GM23338 (cell line): Measurements from ENCODE around the gene CNPY4. TPM values are rescaled to one million over a fixed set of nuclear protein-coding genes. Genes with fewer than 3 reads are reported as not detected.

Experiments used
- ATAC-seq: fragments of 200-7000 bp; cut with Tn5 transposase; 3 replicates; pipeline ENCODE4 v1.9.1; 2020
- DNase-seq: peaks from one replicate; pipeline ENCODE4 v3.0.0-alpha.2; 2015; ENCODE audit warnings: low spot score
- H2AFZ ChIP-seq: fragments of 200-600 bp; sonication (generic); 2 replicates; pipeline ENCODE4 v1.8.0; 2016; ENCODE audit warnings: antibody characterized with exemption, mild to moderate bottlenecking, moderate library complexity
- H3F3A ChIP-seq: fragments of 200-600 bp; sonication (generic); replicated peaks from 2 replicates; pipeline ENCODE4 v1.8.0; 2017; ENCODE audit warnings: antibody characterized with exemption, mixed run types, low read depth
- H3K27ac ChIP-seq: fragments of 200-600 bp; sonication (generic); 2 replicates; pipeline ENCODE4 v1.6.1; 2016; ENCODE audit warnings: low read depth
- H3K27me3 ChIP-seq: fragments of 200-600 bp; sonication (generic); 2 replicates; pipeline ENCODE4 v1.8.0; 2016; ENCODE audit warnings: mild to moderate bottlenecking, mixed run types, moderate library complexity; ENCODE audit not compliant: insufficient read depth
- H3K36me3 ChIP-seq: fragments of 200-600 bp; sonication (generic); 2 replicates; pipeline ENCODE4 v1.8.0; 2016; ENCODE audit warnings: mild to moderate bottlenecking; ENCODE audit not compliant: insufficient read depth
- H3K4me1 ChIP-seq: fragments of 200-600 bp; sonication (generic); 2 replicates; pipeline ENCODE4 v1.8.0; 2016; ENCODE audit warnings: mild to moderate bottlenecking, moderate library complexity; ENCODE audit not compliant: insufficient read depth
- H3K4me2 ChIP-seq: fragments of 200-600 bp; sonication (generic); 2 replicates; pipeline ENCODE4 v1.7.1; 2017; ENCODE audit warnings: mixed run types
- H3K4me3 ChIP-seq: fragments of 200-600 bp; sonication (generic); 2 replicates; pipeline ENCODE4 v1.6.1; 2016; ENCODE audit warnings: mixed run types
- H3K79me2 ChIP-seq: fragments of 200-600 bp; sonication (generic); replicated peaks from 2 replicates; pipeline ENCODE4 v1.8.0; 2017; ENCODE audit warnings: mild to moderate bottlenecking; ENCODE audit not compliant: insufficient read depth
- H3K9me2 ChIP-seq: fragments of 200-600 bp; sonication (generic); 2 replicates; pipeline ENCODE4 v1.8.0; 2017; ENCODE audit not compliant: insufficient read depth
- H4K20me1 ChIP-seq: fragments of 200-600 bp; sonication (generic); replicated peaks from 2 replicates; pipeline ENCODE4 v1.8.0; 2017; ENCODE audit warnings: mild to moderate bottlenecking; ENCODE audit not compliant: insufficient read depth
- H3K27ac Mint-ChIP-seq: 2 replicates; pipeline ENCODE4 v1.8.0; 2020; ENCODE audit warnings: inconsistent platforms, mild to moderate bottlenecking, moderate library complexity, mixed read lengths
- H3K27me3 Mint-ChIP-seq: 3 replicates; pipeline ENCODE4 v1.8.0; 2022; ENCODE audit warnings: low read depth, mild to moderate bottlenecking, moderate library complexity, mixed read lengths, inconsistent platforms; ENCODE audit not compliant: insufficient read depth, poor library complexity
- H3K36me3 Mint-ChIP-seq: 3 replicates; pipeline ENCODE4 v1.8.0; 2021; ENCODE audit warnings: low read depth, mild to moderate bottlenecking, inconsistent platforms, moderate library complexity, mixed read lengths
- H3K4me1 Mint-ChIP-seq: 3 replicates; pipeline ENCODE4 v1.8.0; 2020; ENCODE audit warnings: mild to moderate bottlenecking, inconsistent platforms, mixed read lengths
- H3K4me3 Mint-ChIP-seq: 3 replicates; pipeline ENCODE4 v1.8.0; 2021; ENCODE audit warnings: moderate library complexity, mild to moderate bottlenecking, inconsistent platforms, mixed read lengths
- H3K9me3 Mint-ChIP-seq: 3 replicates; pipeline ENCODE4 v1.8.0; 2020; ENCODE audit warnings: moderate library complexity, mild to moderate bottlenecking, inconsistent platforms, mixed read lengths
- NANOG ChIP-seq: IDR thresholded peaks from 2 replicates; pipeline ENCODE4 v1.6.1; 2016; ENCODE audit warnings: antibody characterized with exemption, borderline replicate concordance
- POLR2AphosphoS5 ChIP-seq: IDR thresholded peaks from 2 replicates; pipeline ENCODE4 v1.6.1; 2016; ENCODE audit warnings: antibody characterized with exemption, low read depth
- ZNF114 ChIP-seq: fragments of 250-450 bp; sonication (Bioruptor Pico); IDR thresholded peaks from 2 replicates; pipeline ENCODE4 v1.5.0; 2020; ENCODE audit warnings: mild to moderate bottlenecking, moderate library complexity
- polyA plus RNA-seq: library from polyadenylated mRNA; unstranded; fragments of >200 nt; fragmentation: Nextera tagmentation; extraction: Ambion mirVana; gene quantifications from 2 replicates; pipeline ENCODE4 v1.2.1, GENCODE V29; 2016
- total RNA-seq: library from RNA; depleted of rRNA; stranded (reverse); fragments of >200 nt; shearing (Covaris generic); gene quantifications from 2 replicates; pipeline ENCODE4 v1.2.3, GENCODE V29; 2014
- TF ChIP-seq, protein P1 (sequence below): fragments of 250-450 bp; sonication (Bioruptor Pico); IDR thresholded peaks from 2 replicates; pipeline ENCODE4 v1.5.0; 2020; ENCODE audit warnings: mild to moderate bottlenecking, moderate library complexity
- TF ChIP-seq, protein P2 (sequence below): IDR thresholded peaks from 2 replicates; pipeline ENCODE4 v1.6.1; 2016; ENCODE audit warnings: antibody characterized with exemption
- TF ChIP-seq, protein P3 (sequence below): IDR thresholded peaks from one replicate; pipeline ENCODE4 v1.6.1; 2018; ENCODE audit warnings: antibody characterized with exemption; ENCODE audit not compliant: unreplicated experiment

The CNPY4 gene
- total and polyA plus RNA-seq, 2 experiments from 2014 or later = 10.7 to 12.0 TPM

DNA sequence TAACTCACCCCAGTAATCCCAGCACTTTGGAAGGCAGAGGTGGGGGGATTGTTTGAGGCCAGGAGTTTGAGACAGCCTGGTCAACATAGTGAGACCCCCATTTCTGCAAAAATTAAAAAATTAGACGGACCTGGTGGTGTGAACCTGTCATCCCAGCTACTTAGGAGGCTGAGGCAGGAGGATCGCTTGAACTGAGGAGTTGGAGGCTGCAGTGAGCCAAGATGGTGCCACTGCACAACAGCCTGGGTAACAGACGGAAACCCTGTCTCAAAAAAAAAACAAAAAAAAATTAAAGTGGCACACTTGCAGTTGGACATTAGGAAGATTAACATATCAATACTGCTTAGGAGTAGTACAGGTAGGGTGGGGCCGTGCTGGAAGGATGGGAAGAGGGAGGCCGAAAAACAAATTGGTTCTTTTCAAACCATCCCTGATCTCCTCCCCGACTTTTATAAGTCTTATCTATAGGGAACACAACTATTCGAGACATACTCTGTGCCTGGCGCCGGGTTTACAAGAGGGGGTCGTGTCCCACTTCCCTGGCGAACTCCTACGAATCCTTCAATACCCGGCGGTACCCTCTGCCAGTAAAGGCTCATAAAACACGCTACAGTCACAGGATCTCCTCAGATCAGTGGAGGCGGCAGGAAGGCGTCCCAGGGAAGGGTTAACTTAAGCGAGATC, 904 bp upstream of the CNPY4 start (continued):
- TF ChIP-seq, protein P1, sequence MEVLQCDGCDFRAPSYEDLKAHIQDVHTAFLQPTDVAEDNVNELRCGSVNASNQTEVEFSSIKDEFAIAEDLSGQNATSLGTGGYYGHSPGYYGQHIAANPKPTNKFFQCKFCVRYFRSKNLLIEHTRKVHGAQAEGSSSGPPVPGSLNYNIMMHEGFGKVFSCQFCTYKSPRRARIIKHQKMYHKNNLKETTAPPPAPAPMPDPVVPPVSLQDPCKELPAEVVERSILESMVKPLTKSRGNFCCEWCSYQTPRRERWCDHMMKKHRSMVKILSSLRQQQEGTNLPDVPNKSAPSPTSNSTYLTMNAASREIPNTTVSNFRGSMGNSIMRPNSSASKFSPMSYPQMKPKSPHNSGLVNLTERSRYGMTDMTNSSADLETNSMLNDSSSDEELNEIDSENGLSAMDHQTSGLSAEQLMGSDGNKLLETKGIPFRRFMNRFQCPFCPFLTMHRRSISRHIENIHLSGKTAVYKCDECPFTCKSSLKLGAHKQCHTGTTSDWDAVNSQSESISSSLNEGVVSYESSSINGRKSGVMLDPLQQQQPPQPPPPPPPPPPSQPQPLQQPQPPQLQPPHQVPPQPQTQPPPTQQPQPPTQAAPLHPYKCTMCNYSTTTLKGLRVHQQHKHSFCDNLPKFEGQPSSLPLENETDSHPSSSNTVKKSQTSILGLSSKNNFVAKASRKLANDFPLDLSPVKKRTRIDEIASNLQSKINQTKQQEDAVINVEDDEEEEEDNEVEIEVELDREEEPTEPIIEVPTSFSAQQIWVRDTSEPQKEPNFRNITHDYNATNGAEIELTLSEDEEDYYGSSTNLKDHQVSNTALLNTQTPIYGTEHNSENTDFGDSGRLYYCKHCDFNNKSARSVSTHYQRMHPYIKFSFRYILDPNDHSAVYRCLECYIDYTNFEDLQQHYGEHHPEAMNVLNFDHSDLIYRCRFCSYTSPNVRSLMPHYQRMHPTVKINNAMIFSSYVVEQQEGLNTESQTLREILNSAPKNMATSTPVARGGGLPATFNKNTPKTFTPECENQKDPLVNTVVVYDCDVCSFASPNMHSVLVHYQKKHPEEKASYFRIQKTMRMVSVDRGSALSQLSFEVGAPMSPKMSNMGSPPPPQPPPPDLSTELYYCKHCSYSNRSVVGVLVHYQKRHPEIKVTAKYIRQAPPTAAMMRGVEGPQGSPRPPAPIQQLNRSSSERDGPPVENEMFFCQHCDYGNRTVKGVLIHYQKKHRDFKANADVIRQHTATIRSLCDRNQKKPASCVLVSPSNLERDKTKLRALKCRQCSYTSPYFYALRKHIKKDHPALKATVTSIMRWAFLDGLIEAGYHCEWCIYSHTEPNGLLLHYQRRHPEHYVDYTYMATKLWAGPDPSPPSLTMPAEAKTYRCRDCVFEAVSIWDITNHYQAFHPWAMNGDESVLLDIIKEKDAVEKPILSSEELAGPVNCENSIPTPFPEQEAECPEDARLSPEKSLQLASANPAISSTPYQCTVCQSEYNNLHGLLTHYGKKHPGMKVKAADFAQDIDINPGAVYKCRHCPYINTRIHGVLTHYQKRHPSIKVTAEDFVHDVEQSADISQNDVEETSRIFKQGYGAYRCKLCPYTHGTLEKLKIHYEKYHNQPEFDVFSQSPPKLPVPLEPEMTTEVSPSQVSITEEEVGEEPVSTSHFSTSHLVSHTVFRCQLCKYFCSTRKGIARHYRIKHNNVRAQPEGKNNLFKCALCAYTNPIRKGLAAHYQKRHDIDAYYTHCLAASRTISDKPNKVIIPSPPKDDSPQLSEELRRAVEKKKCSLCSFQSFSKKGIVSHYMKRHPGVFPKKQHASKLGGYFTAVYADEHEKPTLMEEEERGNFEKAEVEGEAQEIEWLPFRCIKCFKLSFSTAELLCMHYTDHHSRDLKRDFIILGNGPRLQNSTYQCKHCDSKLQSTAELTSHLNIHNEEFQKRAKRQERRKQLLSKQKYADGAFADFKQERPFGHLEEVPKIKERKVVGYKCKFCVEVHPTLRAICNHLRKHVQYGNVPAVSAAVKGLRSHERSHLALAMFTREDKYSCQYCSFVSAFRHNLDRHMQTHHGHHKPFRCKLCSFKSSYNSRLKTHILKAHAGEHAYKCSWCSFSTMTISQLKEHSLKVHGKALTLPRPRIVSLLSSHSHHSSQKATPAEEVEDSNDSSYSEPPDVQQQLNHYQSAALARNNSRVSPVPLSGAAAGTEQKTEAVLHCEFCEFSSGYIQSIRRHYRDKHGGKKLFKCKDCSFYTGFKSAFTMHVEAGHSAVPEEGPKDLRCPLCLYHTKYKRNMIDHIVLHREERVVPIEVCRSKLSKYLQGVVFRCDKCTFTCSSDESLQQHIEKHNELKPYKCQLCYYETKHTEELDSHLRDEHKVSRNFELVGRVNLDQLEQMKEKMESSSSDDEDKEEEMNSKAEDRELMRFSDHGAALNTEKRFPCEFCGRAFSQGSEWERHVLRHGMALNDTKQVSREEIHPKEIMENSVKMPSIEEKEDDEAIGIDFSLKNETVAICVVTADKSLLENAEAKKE (CRISPR knock-in tag) = no peak

DNA sequence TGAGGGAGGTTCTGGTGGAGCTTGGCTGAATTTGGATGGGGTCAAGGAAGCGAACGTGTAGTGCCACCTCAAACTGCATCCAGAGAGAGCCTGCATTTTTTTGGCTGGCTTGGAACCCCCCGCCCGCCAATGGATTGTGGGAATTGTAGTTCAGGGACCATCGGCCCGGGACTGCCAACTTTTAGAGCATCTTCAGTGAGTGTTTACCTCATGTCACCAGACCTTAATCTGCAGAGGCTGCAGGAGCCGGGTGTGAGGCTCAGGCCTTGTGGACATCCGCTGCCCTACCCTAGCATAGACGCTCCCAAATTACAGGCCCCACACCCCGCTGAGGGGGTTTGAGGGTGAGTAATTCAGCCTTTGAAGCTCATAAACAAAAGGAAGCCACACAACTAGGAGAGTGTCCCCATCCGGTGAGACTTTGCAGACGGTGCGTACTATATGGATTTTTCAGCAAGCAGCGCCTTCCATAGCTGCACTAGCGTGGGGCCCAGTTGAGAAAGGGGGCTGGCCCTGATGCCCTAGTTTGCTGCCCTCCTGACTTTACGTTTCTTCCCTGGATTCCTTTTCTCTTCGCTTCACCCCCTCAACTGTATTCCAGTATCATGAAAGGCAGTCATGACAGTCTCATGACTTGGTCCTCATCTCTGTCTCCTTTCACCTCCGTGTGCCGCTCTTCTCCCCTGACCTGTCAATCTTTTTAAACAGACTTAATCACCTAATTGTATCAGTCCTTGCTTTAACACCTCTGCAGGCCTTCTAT, 717 bp downstream of the CNPY4 start:
- peak overlapping the region; percentile 88 for H3K4me3 ChIP-seq
- Mint-ChIP-seq H3K27me3 (peaks cover 14% of the 10 kb centered on the region), H3K4me3 (peak overlapping the region; percentile 94), H3K36me3 (peaks cover 23% of the 10 kb centered on the region; the same call in 2 of the 3 replicates), H3K9me3 (no peaks in the 10 kb centered on the region; the same call in 2 of the 3 replicates), H3K4me1 (peaks cover 8% of the 10 kb centered on the region; the same call in 2 of the 3 replicates), H3K27ac (peak overlapping the region; percentile 99)
- TF ChIP-seq, protein P2, sequence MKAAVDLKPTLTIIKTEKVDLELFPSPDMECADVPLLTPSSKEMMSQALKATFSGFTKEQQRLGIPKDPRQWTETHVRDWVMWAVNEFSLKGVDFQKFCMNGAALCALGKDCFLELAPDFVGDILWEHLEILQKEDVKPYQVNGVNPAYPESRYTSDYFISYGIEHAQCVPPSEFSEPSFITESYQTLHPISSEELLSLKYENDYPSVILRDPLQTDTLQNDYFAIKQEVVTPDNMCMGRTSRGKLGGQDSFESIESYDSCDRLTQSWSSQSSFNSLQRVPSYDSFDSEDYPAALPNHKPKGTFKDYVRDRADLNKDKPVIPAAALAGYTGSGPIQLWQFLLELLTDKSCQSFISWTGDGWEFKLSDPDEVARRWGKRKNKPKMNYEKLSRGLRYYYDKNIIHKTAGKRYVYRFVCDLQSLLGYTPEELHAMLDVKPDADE = peak; percentile 53; the same call in 1 of the 2 replicates
- TF ChIP-seq NANOG (no peak), ZNF114 (no peak), POLR2AphosphoS5 (no peak)
- TF ChIP-seq, protein P3, sequence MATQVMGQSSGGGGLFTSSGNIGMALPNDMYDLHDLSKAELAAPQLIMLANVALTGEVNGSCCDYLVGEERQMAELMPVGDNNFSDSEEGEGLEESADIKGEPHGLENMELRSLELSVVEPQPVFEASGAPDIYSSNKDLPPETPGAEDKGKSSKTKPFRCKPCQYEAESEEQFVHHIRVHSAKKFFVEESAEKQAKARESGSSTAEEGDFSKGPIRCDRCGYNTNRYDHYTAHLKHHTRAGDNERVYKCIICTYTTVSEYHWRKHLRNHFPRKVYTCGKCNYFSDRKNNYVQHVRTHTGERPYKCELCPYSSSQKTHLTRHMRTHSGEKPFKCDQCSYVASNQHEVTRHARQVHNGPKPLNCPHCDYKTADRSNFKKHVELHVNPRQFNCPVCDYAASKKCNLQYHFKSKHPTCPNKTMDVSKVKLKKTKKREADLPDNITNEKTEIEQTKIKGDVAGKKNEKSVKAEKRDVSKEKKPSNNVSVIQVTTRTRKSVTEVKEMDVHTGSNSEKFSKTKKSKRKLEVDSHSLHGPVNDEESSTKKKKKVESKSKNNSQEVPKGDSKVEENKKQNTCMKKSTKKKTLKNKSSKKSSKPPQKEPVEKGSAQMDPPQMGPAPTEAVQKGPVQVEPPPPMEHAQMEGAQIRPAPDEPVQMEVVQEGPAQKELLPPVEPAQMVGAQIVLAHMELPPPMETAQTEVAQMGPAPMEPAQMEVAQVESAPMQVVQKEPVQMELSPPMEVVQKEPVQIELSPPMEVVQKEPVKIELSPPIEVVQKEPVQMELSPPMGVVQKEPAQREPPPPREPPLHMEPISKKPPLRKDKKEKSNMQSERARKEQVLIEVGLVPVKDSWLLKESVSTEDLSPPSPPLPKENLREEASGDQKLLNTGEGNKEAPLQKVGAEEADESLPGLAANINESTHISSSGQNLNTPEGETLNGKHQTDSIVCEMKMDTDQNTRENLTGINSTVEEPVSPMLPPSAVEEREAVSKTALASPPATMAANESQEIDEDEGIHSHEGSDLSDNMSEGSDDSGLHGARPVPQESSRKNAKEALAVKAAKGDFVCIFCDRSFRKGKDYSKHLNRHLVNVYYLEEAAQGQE = no peak
- H3K79me2 ChIP-seq = peaks cover 7% of the 10 kb centered on the region
- no peaks in the 10 kb centered on the region for H3K36me3 ChIP-seq
- peaks cover 20% of the 10 kb centered on the region for H3F3A ChIP-seq
- H3K4me2 ChIP-seq = peak overlapping the region; percentile 83
- no peaks in the 10 kb centered on the region for H3K27me3 ChIP-seq
- H3K27ac ChIP-seq = peak overlapping the region; percentile 37; the same call in 1 of the 2 replicates
- no peaks in the 10 kb centered on the region for H3K9me2 ChIP-seq
- H2AFZ ChIP-seq = peak overlapping the region; percentile 91
- peak; percentile 81 for DNase-seq
- no peaks in the 10 kb centered on the region; the same call in 1 of the 2 replicates for H4K20me1 ChIP-seq
- peak; percentile 71 for ATAC-seq
- peaks cover 8% of the 10 kb centered on the region for H3K4me1 ChIP-seq
